Transverse colon (tissue), 4 donors: ENCODE results near the gene TEX11. TPM values are rescaled to one million over a fixed set of nuclear protein-coding genes. Genes with fewer than 3 reads are reported as not detected.
"Not testable (repeated sequence)": the region's sequence is repeated elsewhere in the genome, so short reads cannot be mapped to it uniquely, and the experiment has no call there.

Source experiments
- DNase-seq: peaks from one replicate; pipeline ENCODE4 v3.0.0-alpha.2; 2019
- H3K27ac ChIP-seq, 4 donors: fragments of 200-600 bp; sonication (generic); 2 replicates each; pipeline ENCODE4 v1.5.1; 2016 to 2018; ENCODE audit warnings: inconsistent platforms in 4 of 4
- H3K27me3 ChIP-seq: fragments of 200-600 bp; sonication (generic); 2 replicates; pipeline ENCODE4 v1.5.1; 2017; ENCODE audit warnings: inconsistent platforms
- H3K36me3 ChIP-seq, 4 donors: fragments of 200-600 bp; sonication (generic); 2 replicates each; pipeline ENCODE4 v1.5.1; 2017 to 2019; ENCODE audit warnings: inconsistent platforms in 4 of 4
- H3K4me1 ChIP-seq, 4 donors: fragments of 200-600 bp; sonication (generic); 2 replicates each; pipeline ENCODE4 v1.5.1; 2017 to 2020; ENCODE audit warnings: inconsistent platforms in 4 of 4
- H3K4me3 ChIP-seq, 4 donors: fragments of 200-600 bp; sonication (generic); 1 replicate in 1 of 4; 2 replicates in 3 of 4; pipeline versions ENCODE4 v1.5.1 to v1.6.1; 2017 to 2019; ENCODE audit warnings: inconsistent platforms in 4 of 4
- H3K9me3 ChIP-seq, 2 donors: fragments of 200-600 bp; sonication (generic); 2 replicates each; pipeline ENCODE4 v1.5.1; 2017 to 2019; ENCODE audit warnings: inconsistent platforms in 2 of 2
- CTCF ChIP-seq, 5 experiments: fragments of 200-600 bp in 3 of 5; fragments of 450-650 bp in 2 of 5; sonication (generic) in 3 of 5; IDR thresholded peaks; 1 replicate in 2 of 5; 2 replicates in 3 of 5; pipeline ENCODE4 v1.5.1; 2016 to 2017; ENCODE audit warnings: antibody characterized with exemption in 5 of 5, inconsistent platforms in 3 of 5, mild to moderate bottlenecking in 2 of 5, moderate library complexity in 1 of 5
- EP300 ChIP-seq: sonication (generic); formaldehyde crosslinking; IDR thresholded peaks from one replicate; pipeline ENCODE4 v1.6.1; 2017; ENCODE audit warnings: antibody characterized with exemption, low read depth
- POLR2A ChIP-seq: fragments of 450-650 bp; IDR thresholded peaks from one replicate; pipeline ENCODE4 v1.6.1; 2016; ENCODE audit warnings: antibody characterized with exemption, mild to moderate bottlenecking, moderate library complexity
- POLR2AphosphoS5 ChIP-seq, 3 donors: sonication (generic); formaldehyde crosslinking; IDR thresholded peaks; one replicate each; pipeline ENCODE4 v1.6.1; 2016; ENCODE audit warnings: antibody characterized with exemption in 3 of 3
- WGBS, 2 donors: methylation state at CpG; one replicate each; pipeline ENCODE4 v1.1.5; 2018; ENCODE audit warnings: low coverage in 1 of 2; 5-methylcytosine and 5-hydroxymethylcytosine counted together
- in situ Hi-C, 4 donors: fragments of 200-750 bp; cut with MboI; loops; one replicate each; pipeline versions ENCODE4 v1.15.0 to v1.15.1; 2017; ENCODE audit warnings: low sequenced_read_pairs in 3 of 4, low pct_ligation_motif_present in 1 of 4, low pct_unique_long_range_greater_than_20kb in 1 of 4
- intact Hi-C: fragments of 100-400 bp; cut with DNase I; formaldehyde crosslinking; loops from one replicate; pipeline ENCODE4 v1.15.1; 2023; ENCODE audit warnings: low total_unique reads
- total RNA-seq, 4 donors: library from RNA; depleted of rRNA; stranded (reverse); fragments of >200 nt; gene quantifications; one replicate each; pipeline ENCODE4 v1.1.0, GENCODE V29; 2016

Gene TEX11
- total RNA-seq, 4 donors from 2014 or later, result 0.27 to 0.79 TPM; not detected in 2

GRCh38 chrX:70878902-70879301 is 29.6 kb downstream of the TEX11 start:
- no peaks in the 10 kb centered on the region for H3K27me3 ChIP-seq
- no peaks in the 10 kb centered on the region for H3K36me3 ChIP-seq
- 70 to 76% methylated on average over 2 of the region's 2 CpGs for WGBS, 2 donors
- TF ChIP-seq CTCF (IDR thresholded peaks at IDR 0.05), result no peak
- no peak for TF ChIP-seq EP300
- TF ChIP-seq POLR2A, result no peak
- no peak for TF ChIP-seq POLR2AphosphoS5 (IDR thresholded peaks at IDR 0.05)
- H3K4me1 ChIP-seq, result no peaks in the 10 kb centered on the region
- no peak overlapping the region for H3K4me3 ChIP-seq
- DNase-seq, result no peak
- H3K27ac ChIP-seq, result no peak overlapping the region
- H3K9me3 ChIP-seq, result no peaks in the 10 kb centered on the region
- in situ Hi-C loops (no loop called here), intact Hi-C loops (no loop called here)

GRCh38 chrX:70852294-70852693 is 56.2 kb downstream of the TEX11 start:
- intact Hi-C loops, result no loop called here
- TF ChIP-seq CTCF (IDR thresholded peaks at IDR 0.05) (no peak), EP300 (no peak)
- Histone ChIP-seq H3K36me3 (no peaks in the 10 kb centered on the region), H3K4me1 (no peaks in the 10 kb centered on the region), H3K27me3 (no peaks in the 10 kb centered on the region), H3K4me3 (no peak overlapping the region), H3K27ac (no peak overlapping the region), H3K9me3 (no peaks in the 10 kb centered on the region)
- in situ Hi-C loops, result no loop called here
- 65% methylated on average over 3 of the region's 3 CpGs; no CpG with 5 or more reads in 1 of the 2 donors for WGBS, 2 donors
- no peak for DNase-seq

- intact Hi-C loops, H3K27ac ChIP-seq: not testable (repeated sequence)
Measured at GRCh38 chrX:70844081-70844480, 64.4 kb downstream of the TEX11 start.

GRCh38 chrX:70843620-70844019 is 64.9 kb downstream of the TEX11 start:
- H3K4me1 ChIP-seq, H3K9me3 ChIP-seq, H3K27me3 ChIP-seq, DNase-seq, in situ Hi-C loops, H3K27ac ChIP-seq, H3K4me3 ChIP-seq, intact Hi-C loops, H3K36me3 ChIP-seq: not testable (repeated sequence)
- 96% methylated on average over 1 of the region's 1 CpG; no CpG with 5 or more reads in 1 of the 2 donors for whole genome bisulfite sequencing, 2 donors

More at GRCh38 chrX:70844081-70844480, 64.4 kb downstream of the TEX11 start:
- H3K4me1 ChIP-seq, in situ Hi-C loops, DNase-seq, H3K4me3 ChIP-seq, H3K27me3 ChIP-seq, H3K9me3 ChIP-seq, H3K36me3 ChIP-seq: not testable (repeated sequence)
- 90% methylated on average over 6 of the region's 6 CpGs; no CpG with 5 or more reads in 1 of the 2 donors for WGBS, 2 donors

GRCh38 chrX:70834589-70834988 is 73.9 kb downstream of the TEX11 start:
- no peak overlapping the region for H3K4me3 ChIP-seq
- in situ Hi-C loops, result no loop called here

More at GRCh38 chrX:70834589-70834988, 73.9 kb downstream of the TEX11 start:
- no peak for DNase-seq
- Histone ChIP-seq H3K27ac (no peak overlapping the region), H3K27me3 (no peaks in the 10 kb centered on the region), H3K36me3 (no peaks in the 10 kb centered on the region), H3K4me1 (no peaks in the 10 kb centered on the region), H3K9me3 (no peaks in the 10 kb centered on the region)
- 79 to 86% methylated on average over 4 to 7 of the region's 7 CpGs for WGBS, 2 donors
- TF ChIP-seq CTCF (IDR thresholded peaks at IDR 0.05) (no peak), EP300 (no peak), POLR2AphosphoS5 (IDR thresholded peaks at IDR 0.05) (no peak), POLR2A (no peak)
- intact Hi-C loops, result no loop called here
